HCT116 (cell line): Measurements from ENCODE around the gene AP2S1. TPM values are rescaled to one million over a fixed set of nuclear protein-coding genes. Genes with fewer than 3 reads are reported as not detected.

Source experiments
- ATAC-seq: fragments of 200-7000 bp; cut with Tn5 transposase; 2 replicates; pipeline ENCODE4 v1.9.1; 2020; ENCODE audit warnings: mild to moderate bottlenecking, moderate library complexity
- BruUV-seq: library from RNA; stranded (reverse); fragments of 400-500 nt; replicated peaks from 2 replicates; lab custom pipeline; 2021; lab: Mats Ljungman, UMichigan
- CTCF ChIA-PET: fragments of 300-600 bp; sonication (Branson Sonifier 250); formaldehyde crosslinking; loops from one replicate; lab custom pipeline; 2021; ENCODE audit warnings: antibody characterized with exemption; lab: Charles Lee
- POLR2A ChIA-PET: fragments of 300-600, 350-600 bp; sonication (Branson Sonifier 250); formaldehyde crosslinking; loops from one replicate; lab custom pipeline; 2021; ENCODE audit warnings: antibody characterized with exemption; lab: Charles Lee
- RAD21 ChIA-PET, 2 experiments: fragments of 300-600 bp; sonication (Branson Sonifier 250); formaldehyde crosslinking; loops; one replicate each; lab custom pipeline; 2023; ENCODE audit warnings: low total read pairs in 2 of 2; ENCODE audit not compliant: uncharacterized antibody in 2 of 2, unreplicated experiment in 2 of 2, low non-redundant PET in 1 of 2; lab: Charles Lee
- DNase-seq: peaks from one replicate; pipeline ENCODE4 v3.0.0-alpha.2; 2010; ENCODE audit warnings: low read depth, low spot score
- H2AFZ ChIP-seq: fragments of 200-600 bp; shearing (Covaris generic), sonication (generic); 2 replicates; pipeline ENCODE4 v1.6.1; 2017; ENCODE audit warnings: low read depth, mixed run types, mixed read lengths, antibody characterized with exemption, low read length; ENCODE audit not compliant: poor library complexity, severe bottlenecking
- H3K27ac ChIP-seq: 2 replicates; pipeline ENCODE4 v1.5.1; 2012; ENCODE audit warnings: low read depth, low read length
- H3K27me3 ChIP-seq: fragments of 200-600 bp; sonication (generic); 2 replicates; pipeline ENCODE4 v1.6.1; 2016; ENCODE audit warnings: mixed run types, low read length, mixed read lengths; ENCODE audit not compliant: insufficient read depth
- H3K36me3 ChIP-seq, 2 experiments: fragments of 200-500 bp in 1 of 2; fragments of 200-600 bp in 1 of 2; sonication (Bioruptor generic) in 1 of 2; sonication (generic) in 1 of 2; 2 replicates each; pipeline versions ENCODE4 v1.5.1 to v1.6.1; 2014 to 2016; ENCODE audit warnings: low read length in 2 of 2, inconsistent platforms in 1 of 2, mixed read lengths in 1 of 2, mixed run types in 1 of 2; ENCODE audit not compliant: insufficient read depth in 2 of 2, control insufficient read depth in 1 of 2
- H3K4me1 ChIP-seq, 2 experiments: fragments of 200-600 bp in 1 of 2; sonication (generic) in 1 of 2; 2 replicates each; pipeline versions ENCODE4 v1.5.1 to v1.6.1; 2012 to 2017; ENCODE audit warnings: low read length in 2 of 2, inconsistent platforms in 1 of 2, mild to moderate bottlenecking in 1 of 2, mixed read lengths in 1 of 2, mixed run types in 1 of 2, moderate library complexity in 1 of 2; ENCODE audit not compliant: insufficient read depth in 2 of 2, control insufficient read depth in 1 of 2
- H3K4me2 ChIP-seq: fragments of 200-600 bp; sonication (generic); 2 replicates; pipeline ENCODE4 v1.6.1; 2017; ENCODE audit warnings: mixed run types, low read length, mixed read lengths
- H3K4me3 ChIP-seq, 2 experiments: fragments of 200-600 bp in 1 of 2; sonication (generic) in 1 of 2; replicated peaks in 1 of 2; 2 replicates each; pipeline ENCODE4 v1.5.1; 2011 to 2016; ENCODE audit warnings: low read length in 2 of 2, control low read depth in 1 of 2, low read depth in 1 of 2, mild to moderate bottlenecking in 1 of 2, mixed read lengths in 1 of 2, mixed run types in 1 of 2
- H3K79me2 ChIP-seq: fragments of 200-600 bp; sonication (generic); 2 replicates; pipeline ENCODE4 v1.6.1; 2017; ENCODE audit warnings: mild to moderate bottlenecking, mixed run types, low read length, moderate library complexity, mixed read lengths; ENCODE audit not compliant: insufficient read depth
- H3K9ac ChIP-seq: fragments of 200-600 bp; sonication (generic); 2 replicates; pipeline ENCODE4 v1.6.1; 2016; ENCODE audit warnings: low read length, mixed read lengths
- H3K9me2 ChIP-seq: fragments of 200-600 bp; sonication (generic), shearing (Covaris generic); 2 replicates; pipeline ENCODE4 v1.6.1; 2017; ENCODE audit warnings: mixed run types, mild to moderate bottlenecking, moderate library complexity; ENCODE audit not compliant: insufficient read depth
- H3K9me3 ChIP-seq, 2 experiments: fragments of 200-500 bp in 1 of 2; fragments of 200-600 bp in 1 of 2; sonication (Bioruptor generic) in 1 of 2; sonication (generic) in 1 of 2; 2 replicates each; pipeline ENCODE4 v1.6.1; 2014 to 2017; ENCODE audit warnings: low read length in 2 of 2, mixed read lengths in 2 of 2, inconsistent platforms in 1 of 2, low read depth in 1 of 2, mild to moderate bottlenecking in 1 of 2, mixed run types in 1 of 2, moderate library complexity in 1 of 2; ENCODE audit not compliant: control insufficient read depth in 1 of 2, insufficient read depth in 1 of 2
- H4K20me1 ChIP-seq: fragments of 200-600 bp; sonication (generic), shearing (Covaris generic); 2 replicates; pipeline ENCODE4 v1.6.1; 2017; ENCODE audit warnings: mixed run types, mild to moderate bottlenecking, moderate library complexity; ENCODE audit not compliant: insufficient read depth
- ATF3 ChIP-seq: IDR thresholded peaks from 2 replicates; pipeline ENCODE4 v1.6.1; 2012
- CTCF ChIP-seq, 3 experiments: fragments of 200-600 bp in 1 of 3; sonication (generic) in 1 of 3; IDR thresholded peaks in 2 of 3; conservative IDR thresholded peaks in 1 of 3; 2 replicates each; pipeline ENCODE4 v1.5.1; 2012 to 2017; ENCODE audit warnings: low read depth in 2 of 3, low read length in 2 of 3, antibody characterized with exemption in 1 of 3, borderline replicate concordance in 1 of 3, control low read depth in 1 of 3, mild to moderate bottlenecking in 1 of 3, mixed read lengths in 1 of 3, mixed run types in 1 of 3, moderate library complexity in 1 of 3; ENCODE audit not compliant: insufficient read depth in 1 of 3
- EGR1 ChIP-seq: IDR thresholded peaks from 2 replicates; pipeline ENCODE4 v1.6.1; 2012; ENCODE audit warnings: low read depth
- ELF1 ChIP-seq: IDR thresholded peaks from 2 replicates; pipeline ENCODE4 v1.6.1; 2012; ENCODE audit warnings: low read depth, borderline replicate concordance
- EZH2 ChIP-seq: fragments of 200-600 bp; sonication (generic); IDR thresholded peaks from 2 replicates; pipeline ENCODE4 v1.6.1; 2017; ENCODE audit warnings: antibody characterized with exemption, mixed run types
- MAX ChIP-seq: IDR thresholded peaks from 2 replicates; pipeline ENCODE4 v1.6.1; 2012
- REST ChIP-seq: IDR thresholded peaks from 2 replicates; pipeline ENCODE4 v1.6.1; 2012; ENCODE audit warnings: low read depth
- SIN3A ChIP-seq: IDR thresholded peaks from 2 replicates; pipeline ENCODE4 v1.6.1; 2012; ENCODE audit warnings: low read depth
- SP1 ChIP-seq: IDR thresholded peaks from 2 replicates; pipeline ENCODE4 v1.6.1; 2012; ENCODE audit warnings: low read depth
- SRF ChIP-seq: IDR thresholded peaks from 2 replicates; pipeline ENCODE4 v1.6.1; 2012; ENCODE audit warnings: low read depth
- TCF7L2 ChIP-seq: IDR thresholded peaks from 2 replicates; pipeline ENCODE4 v1.7.0; 2011; ENCODE audit warnings: borderline replicate concordance, inconsistent platforms; ENCODE audit not compliant: insufficient read depth, insufficient read length; ENCODE audit errors: extremely low read depth
- YY1 ChIP-seq: IDR thresholded peaks from 2 replicates; pipeline ENCODE4 v1.6.1; 2011; ENCODE audit warnings: low read length, low read depth, moderate library complexity, mild to moderate bottlenecking; ENCODE audit not compliant: insufficient replicate concordance; ENCODE audit errors: extremely low read depth
- ZBTB33 ChIP-seq: IDR thresholded peaks from 2 replicates; pipeline ENCODE4 v1.6.1; 2011; ENCODE audit warnings: mild to moderate bottlenecking, low read length, moderate library complexity; ENCODE audit not compliant: insufficient replicate concordance; ENCODE audit errors: extremely low read depth
- ZFX ChIP-seq: fragments of 450-650 bp; IDR thresholded peaks from 2 replicates; pipeline ENCODE4 v1.6.1; 2017
- ZNF274 ChIP-seq: fragments of 200-500 bp; sonication (Bioruptor generic); IDR thresholded peaks from 2 replicates; pipeline ENCODE4 v1.6.1; 2014; ENCODE audit warnings: mild to moderate bottlenecking, low read depth, low read length, inconsistent platforms
- intact Hi-C: fragments of 100-400 bp; cut with micrococcal nuclease; formaldehyde crosslinking; loops from 2 replicates; pipeline ENCODE4 v1.10.0; 2022
- total RNA-seq: library from RNA; stranded (reverse); gene quantifications from one replicate; pipeline ENCODE4 v1.2.1, GENCODE V29; 2021; ENCODE audit not compliant: unreplicated experiment

AP2S1 gene
- total RNA-seq, 1 experiment from 2014 or later, result 296 TPM

- TF ChIP-seq REST, result no peak
Measured at GRCh38 chr19:46847528-46847927, 3.1 kb downstream of the AP2S1 start (continued).

GRCh38 chr19:46845959-46846459 is 4.6 kb downstream of the AP2S1 start:
- CTCF ChIA-PET, result no interaction called here
- no peak for TF ChIP-seq ZFX
- TF ChIP-seq SIN3A, result no peak
- TF ChIP-seq EGR1, result no peak
- TF ChIP-seq ELF1, result no peak
- TF ChIP-seq YY1, result no peak
- TF ChIP-seq EZH2, result no peak
- no peak for TF ChIP-seq MAX
- TF ChIP-seq CTCF (IDR thresholded peaks at IDR 0.05 in 2 of 3, conservative IDR thresholded peaks at IDR 0.05 in 1 of 3; ENCODE audit: borderline replicate concordance in 1 of 3, insufficient read depth in 1 of 3, low read depth in 2 of 3, low read length in 2 of 3), result no peak
- no peak for TF ChIP-seq SP1
- TF ChIP-seq ZBTB33, result no peak
- TF ChIP-seq ZNF274, result no peak
- no peak for TF ChIP-seq ATF3
- no peak for TF ChIP-seq SRF
- TF ChIP-seq TCF7L2, result no peak

More at GRCh38 chr19:46845959-46846459, 4.6 kb downstream of the AP2S1 start:
- no TSS peak for BruUV-seq
- Histone ChIP-seq H3K79me2 (peaks cover 68% of the 10 kb centered on the region), H3K36me3 (peaks cover 25% of the 10 kb centered on the region in 2 experiments), H3K9me2 (no peaks in the 10 kb centered on the region), H3K9ac (no peak overlapping the region), H3K4me3 (no peak overlapping the region), H3K9me3 (no peaks in the 10 kb centered on the region), H2AFZ (no peak overlapping the region), H4K20me1 (no peaks in the 10 kb centered on the region), H3K4me2 (no peak overlapping the region), H3K27me3 (no peaks in the 10 kb centered on the region), H3K4me1 (peaks cover 21 to 40% of the 10 kb centered on the region in 2 experiments), H3K27ac (no peak overlapping the region)
- RAD21 ChIA-PET, result no interaction called here
- DNase-seq, result no peak
- POLR2A ChIA-PET, result no interaction called here
- intact Hi-C loops, result no loop called here
- ATAC-seq, result no peak
